PC-3 (cell line): Measurements from ENCODE around the gene MAST4. TPM values are rescaled to one million over a fixed set of nuclear protein-coding genes. Genes with fewer than 3 reads are reported as not detected.
A peak's percentile ranks its signal among the peaks of the same experiment; 100 is the strongest.

Experiments
- ATAC-seq: fragments of 200-7000 bp; cut with Tn5 transposase; 2 replicates; pipeline ENCODE4 v1.9.1; 2020; ENCODE audit warnings: mild to moderate bottlenecking, moderate library complexity
- BruUV-seq: library from RNA; stranded (reverse); fragments of 400-500 nt; replicated peaks from 2 replicates; lab custom pipeline; 2021; lab: Mats Ljungman, UMichigan
- CTCF ChIA-PET: fragments of 300-600 bp; sonication (Branson Sonifier 250); formaldehyde crosslinking; loops from one replicate; lab custom pipeline; 2022; ENCODE audit warnings: antibody characterized with exemption; lab: Charles Lee
- POLR2A ChIA-PET: fragments of 300-600 bp; sonication (Branson Sonifier 250); formaldehyde crosslinking; loops from one replicate; lab custom pipeline; 2022; ENCODE audit warnings: antibody characterized with exemption; ENCODE audit not compliant: unreplicated experiment; lab: Charles Lee
- DNase-seq: peaks from one replicate; pipeline ENCODE4 v3.0.0-alpha.2; 2015
- H2AFZ ChIP-seq: fragments of 300-600 bp; sonication (generic); 2 replicates; pipeline ENCODE4 v1.6.0; 2016; ENCODE audit warnings: antibody characterized with exemption, low read length
- H3F3A ChIP-seq: fragments of 300-600 bp; sonication (generic); one replicate; pipeline ENCODE4 v1.6.0; 2017; ENCODE audit warnings: antibody characterized with exemption, low read length, control low read depth, mild to moderate bottlenecking; ENCODE audit not compliant: unreplicated experiment
- H3K27ac ChIP-seq: fragments of 300-600 bp; sonication (generic); 2 replicates; pipeline ENCODE4 v1.5.1; 2016; ENCODE audit warnings: mild to moderate bottlenecking, low read length
- H3K27me3 ChIP-seq: fragments of 300-600 bp; sonication (generic); 2 replicates; pipeline ENCODE4 v1.6.1; 2016; ENCODE audit warnings: low read length, mixed read lengths
- H3K36me3 ChIP-seq: fragments of 300-600 bp; sonication (generic); 2 replicates; pipeline ENCODE4 v1.6.1; 2016; ENCODE audit warnings: low read depth, mixed run types, low read length, mixed read lengths
- H3K4me1 ChIP-seq: fragments of 300-600 bp; sonication (generic); 2 replicates; pipeline ENCODE4 v1.5.1; 2016; ENCODE audit warnings: low read length; ENCODE audit not compliant: insufficient read depth
- H3K4me2 ChIP-seq: fragments of 300-600 bp; sonication (generic); 2 replicates; pipeline ENCODE4 v1.6.0; 2016; ENCODE audit warnings: low read length
- H3K4me3 ChIP-seq: fragments of 300-600 bp; sonication (generic); 2 replicates; pipeline ENCODE4 v1.5.1; 2016; ENCODE audit warnings: mild to moderate bottlenecking, low read length, mixed read lengths
- H3K79me2 ChIP-seq: fragments of 300-600 bp; sonication (generic); 2 replicates; pipeline ENCODE4 v1.6.1; 2017; ENCODE audit warnings: low read length, mixed read lengths
- H3K9ac ChIP-seq: fragments of 300-600 bp; sonication (generic); 2 replicates; pipeline ENCODE4 v1.6.0; 2016; ENCODE audit warnings: mild to moderate bottlenecking, low read length
- H3K9me2 ChIP-seq: fragments of 300-600 bp; sonication (generic); replicated peaks from 2 replicates; pipeline ENCODE4 v1.6.1; 2016; ENCODE audit warnings: mixed run types, low read length, mixed read lengths
- H3K9me3 ChIP-seq: fragments of 300-600 bp; sonication (generic); 2 replicates; pipeline ENCODE4 v1.6.1; 2016; ENCODE audit warnings: low read length, mixed read lengths
- H4K20me1 ChIP-seq: fragments of 300-600 bp; sonication (generic); 2 replicates; pipeline ENCODE4 v1.6.1; 2016; ENCODE audit warnings: low read length, mixed read lengths
- EZH2 ChIP-seq: fragments of 300-600 bp; sonication (generic); IDR thresholded peaks from one replicate; pipeline ENCODE4 v1.6.1; 2017; ENCODE audit warnings: antibody characterized with exemption, mild to moderate bottlenecking, low read length; ENCODE audit not compliant: unreplicated experiment
- EZH2phosphoT487 ChIP-seq: fragments of 300-600 bp; sonication (generic); IDR thresholded peaks from 2 replicates; pipeline ENCODE4 v1.6.1; 2018; ENCODE audit warnings: mild to moderate bottlenecking, antibody characterized with exemption, low read length, borderline replicate concordance
- intact Hi-C: fragments of 100-400 bp; cut with micrococcal nuclease; formaldehyde crosslinking; loops from 2 replicates; pipeline ENCODE4 v1.9.0; 2023
- total RNA-seq: library from RNA; depleted of rRNA; stranded (reverse); fragments of >200 nt; gene quantifications from 2 replicates; pipeline ENCODE4 v1.2.3, GENCODE V29; 2014
- TF ChIP-seq, protein P1 (sequence below): fragments of 300-600 bp; sonication (generic); conservative IDR thresholded peaks from 2 replicates; pipeline ENCODE4 v1.5.1; 2017; ENCODE audit warnings: antibody characterized with exemption, low read depth, mild to moderate bottlenecking, low read length

The MAST4 gene
- total RNA-seq, 1 experiment from 2014 or later: 7.9 TPM

DNA sequence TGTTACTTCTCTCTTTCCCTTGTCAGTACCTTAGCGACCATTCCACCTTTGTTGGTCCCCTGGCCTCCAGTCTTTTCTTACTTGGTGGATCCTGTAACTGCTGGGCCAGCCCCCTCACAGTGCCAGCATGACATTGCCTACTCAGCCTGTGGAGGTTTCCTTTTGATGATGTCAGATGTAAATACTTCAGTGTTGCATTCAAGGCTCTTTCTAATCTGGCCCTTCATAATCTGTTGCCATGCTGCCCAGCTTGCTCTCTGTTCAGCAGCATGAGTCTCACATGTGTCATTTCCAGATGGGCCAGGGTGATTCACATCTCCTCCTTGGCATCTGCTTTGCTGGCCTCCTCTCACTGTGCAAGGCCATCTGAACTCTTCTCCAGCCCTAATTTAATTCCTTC is 57.1 kb downstream of the MAST4 start:
- H3K4me3 ChIP-seq: no peak overlapping the region
- no peaks in the 10 kb centered on the region for H3K9me2 ChIP-seq
- DNase-seq (peak; percentile 3), ATAC-seq (no peak)
- POLR2A ChIA-PET: no interaction called here
- H3K9me3 ChIP-seq: no peaks in the 10 kb centered on the region
- no peak overlapping the region for H2AFZ ChIP-seq
- H3F3A ChIP-seq: no peaks in the 10 kb centered on the region
- H3K27ac ChIP-seq: no peak overlapping the region
- TF ChIP-seq EZH2phosphoT487: no peak
- no peak for TF ChIP-seq EZH2
- TF ChIP-seq, protein P1, sequence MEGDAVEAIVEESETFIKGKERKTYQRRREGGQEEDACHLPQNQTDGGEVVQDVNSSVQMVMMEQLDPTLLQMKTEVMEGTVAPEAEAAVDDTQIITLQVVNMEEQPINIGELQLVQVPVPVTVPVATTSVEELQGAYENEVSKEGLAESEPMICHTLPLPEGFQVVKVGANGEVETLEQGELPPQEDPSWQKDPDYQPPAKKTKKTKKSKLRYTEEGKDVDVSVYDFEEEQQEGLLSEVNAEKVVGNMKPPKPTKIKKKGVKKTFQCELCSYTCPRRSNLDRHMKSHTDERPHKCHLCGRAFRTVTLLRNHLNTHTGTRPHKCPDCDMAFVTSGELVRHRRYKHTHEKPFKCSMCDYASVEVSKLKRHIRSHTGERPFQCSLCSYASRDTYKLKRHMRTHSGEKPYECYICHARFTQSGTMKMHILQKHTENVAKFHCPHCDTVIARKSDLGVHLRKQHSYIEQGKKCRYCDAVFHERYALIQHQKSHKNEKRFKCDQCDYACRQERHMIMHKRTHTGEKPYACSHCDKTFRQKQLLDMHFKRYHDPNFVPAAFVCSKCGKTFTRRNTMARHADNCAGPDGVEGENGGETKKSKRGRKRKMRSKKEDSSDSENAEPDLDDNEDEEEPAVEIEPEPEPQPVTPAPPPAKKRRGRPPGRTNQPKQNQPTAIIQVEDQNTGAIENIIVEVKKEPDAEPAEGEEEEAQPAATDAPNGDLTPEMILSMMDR: no peak
- intact Hi-C loops: no loop called here
- no peaks in the 10 kb centered on the region for H3K27me3 ChIP-seq
- no TSS peak for BruUV-seq
- no peaks in the 10 kb centered on the region for H3K4me1 ChIP-seq
- no peak overlapping the region for H3K4me2 ChIP-seq
- no peaks in the 10 kb centered on the region for H3K36me3 ChIP-seq
- CTCF ChIA-PET: no interaction called here
- H4K20me1 ChIP-seq: no peaks in the 10 kb centered on the region
- H3K9ac ChIP-seq: no peak overlapping the region
- no peaks in the 10 kb centered on the region for H3K79me2 ChIP-seq

- no peak for DNase-seq
- TF ChIP-seq, protein P1: no peak
- no peak for TF ChIP-seq EZH2
- no peak for TF ChIP-seq EZH2phosphoT487
These were observed 59.5 kb downstream of the MAST4 start for GRCh38 chr5:66655395-66656324.

GRCh38 chr5:66658516-66658915 is 62.3 kb downstream of the MAST4 start:
- Histone ChIP-seq H3F3A (no peaks in the 10 kb centered on the region), H4K20me1 (no peaks in the 10 kb centered on the region), H3K9ac (no peak overlapping the region), H3K9me3 (no peaks in the 10 kb centered on the region), H3K4me2 (no peak overlapping the region), H2AFZ (no peak overlapping the region), H3K27me3 (no peaks in the 10 kb centered on the region), H3K36me3 (no peaks in the 10 kb centered on the region), H3K27ac (no peak overlapping the region), H3K79me2 (no peaks in the 10 kb centered on the region), H3K4me1 (no peaks in the 10 kb centered on the region), H3K4me3 (no peak overlapping the region), H3K9me2 (no peaks in the 10 kb centered on the region)
- ChIA-PET CTCF (no interaction called here), POLR2A (no interaction called here)
- TF ChIP-seq, protein P1: no peak
- TF ChIP-seq EZH2phosphoT487: no peak
- no peak for TF ChIP-seq EZH2
- no peak for ATAC-seq
- intact Hi-C loops: no loop called here
- no peak for DNase-seq
- BruUV-seq: no TSS peak

More at GRCh38 chr5:66655395-66656324, 59.5 kb downstream of the MAST4 start:
- no peak overlapping the region for H3K9ac ChIP-seq
- H3F3A ChIP-seq: no peaks in the 10 kb centered on the region
- H3K4me1 ChIP-seq: no peaks in the 10 kb centered on the region
- no peak for ATAC-seq
- no peaks in the 10 kb centered on the region for H3K9me2 ChIP-seq
- H3K9me3 ChIP-seq: no peaks in the 10 kb centered on the region
- H3K27ac ChIP-seq: no peak overlapping the region
- no peak overlapping the region for H2AFZ ChIP-seq
- H4K20me1 ChIP-seq: no peaks in the 10 kb centered on the region
- no peaks in the 10 kb centered on the region for H3K79me2 ChIP-seq
- H3K36me3 ChIP-seq: no peaks in the 10 kb centered on the region
- H3K4me3 ChIP-seq: no peak overlapping the region
- CTCF ChIA-PET: no interaction called here
- POLR2A ChIA-PET: no interaction called here
- H3K27me3 ChIP-seq: no peaks in the 10 kb centered on the region
- no TSS peak for BruUV-seq
- H3K4me2 ChIP-seq: no peak overlapping the region
- intact Hi-C loops: no loop called here
